Mononuclear cell (primary cell): ENCODE results near the gene UTP4. TPM values are rescaled to one million over a fixed set of nuclear protein-coding genes. Genes with fewer than 3 reads are reported as not detected.
A peak's percentile ranks its signal among the peaks of the same experiment; 100 is the strongest.
"Not testable (repeated sequence)": the region's sequence is repeated elsewhere in the genome, so short reads cannot be mapped to it uniquely, and the experiment has no call there.

Source experiments
- H3K27me3 ChIP-seq: 2 replicates; pipeline ENCODE4 v1.6.0; 2011; ENCODE audit warnings: low read length, control low read depth; ENCODE audit not compliant: insufficient read depth
- H3K4me1 ChIP-seq: 2 replicates; pipeline ENCODE4 v1.5.1; 2011; ENCODE audit warnings: mild to moderate bottlenecking, low read length, control low read depth; ENCODE audit not compliant: insufficient read depth
- H3K4me3 ChIP-seq: 2 replicates; pipeline ENCODE4 v1.5.1; 2011; ENCODE audit warnings: mild to moderate bottlenecking, low read length, moderate library complexity
- H3K9me3 ChIP-seq: 2 replicates; pipeline ENCODE4 v1.5.1; 2011; ENCODE audit warnings: low read depth, mild to moderate bottlenecking, control low read depth, low read length
- total RNA-seq: library from RNA; depleted of rRNA; stranded (reverse); fragments of >200 nt; gene quantifications from one replicate; pipeline ENCODE4 v1.2.3, GENCODE V29; 2012

Gene UTP4
- total RNA-seq, 1 donor: 19.7 TPM

GRCh38 chr16:69133373-69133954 is 1.0 kb downstream of the UTP4 start:
- no peaks in the 10 kb centered on the region for H3K9me3 ChIP-seq
- H3K4me1 ChIP-seq: peaks cover 19% of the 10 kb centered on the region
- no peaks in the 10 kb centered on the region for H3K27me3 ChIP-seq
- H3K4me3 ChIP-seq: peak overlapping the region; percentile 89

GRCh38 chr16:69138608-69139007 is 6.2 kb downstream of the UTP4 start:
- Histone ChIP-seq H3K4me1 (peaks cover 7% of the 10 kb centered on the region), H3K4me3 (no peak overlapping the region)

DNA sequence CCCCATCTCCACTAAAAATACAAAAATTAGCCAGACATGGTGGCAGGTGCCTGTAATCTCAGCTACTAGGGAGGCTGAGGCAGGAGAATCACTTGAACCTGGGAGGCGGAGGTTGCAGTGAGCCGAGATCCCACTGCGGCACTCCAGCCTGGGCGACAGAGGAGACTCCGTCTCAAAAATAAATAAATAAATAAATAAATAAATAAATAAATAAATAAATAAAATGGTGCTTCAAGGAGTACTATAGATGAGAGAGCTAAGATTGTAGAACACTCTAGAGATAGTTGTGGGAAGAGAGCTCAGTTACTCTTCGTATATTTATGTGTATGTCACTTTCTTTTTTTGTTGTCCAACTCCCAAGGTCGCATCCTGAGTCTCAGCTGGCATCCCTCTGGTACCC is 7.0 kb downstream of the UTP4 start:
- H3K4me3 ChIP-seq, H3K4me1 ChIP-seq, H3K9me3 ChIP-seq, H3K27me3 ChIP-seq: not testable (repeated sequence)

More at GRCh38 chr16:69138608-69139007, 6.2 kb downstream of the UTP4 start:
- no peaks in the 10 kb centered on the region for H3K27me3 ChIP-seq
- no peaks in the 10 kb centered on the region for H3K9me3 ChIP-seq

- Histone ChIP-seq H3K4me1 (no peaks in the 10 kb centered on the region), H3K4me3 (no peak overlapping the region), H3K27me3 (no peaks in the 10 kb centered on the region), H3K9me3 (no peaks in the 10 kb centered on the region)
Measured at GRCh38 chr16:69141014-69141413, 8.6 kb downstream of the UTP4 start.

DNA sequence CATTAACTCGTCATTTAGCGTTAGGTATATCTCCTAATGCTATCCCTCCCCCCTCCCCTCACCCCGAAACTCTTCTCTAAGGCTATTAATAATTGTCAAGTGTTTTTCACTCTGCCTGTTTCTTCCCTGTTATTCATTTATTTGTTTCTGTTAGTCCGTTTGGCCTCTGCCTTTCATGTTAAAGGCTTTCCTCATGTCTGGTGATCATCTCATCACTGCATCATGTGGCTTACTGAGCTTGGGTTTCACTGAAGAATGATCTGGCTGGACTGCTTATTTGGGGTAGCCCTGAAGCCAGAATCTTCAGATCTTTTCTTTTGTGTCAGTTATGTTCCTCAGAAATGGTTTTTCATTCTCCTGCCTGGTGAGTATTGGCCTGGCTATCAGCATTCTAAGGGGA is 9.5 kb downstream of the UTP4 start:
- no peaks in the 10 kb centered on the region for H3K4me1 ChIP-seq
- no peak overlapping the region for H3K4me3 ChIP-seq
- H3K9me3 ChIP-seq: no peaks in the 10 kb centered on the region
- H3K27me3 ChIP-seq: no peaks in the 10 kb centered on the region

GRCh38 chr16:69143116-69143515 is 10.7 kb downstream of the UTP4 start:
- no peaks in the 10 kb centered on the region for H3K4me1 ChIP-seq
- H3K27me3 ChIP-seq: no peaks in the 10 kb centered on the region
- no peaks in the 10 kb centered on the region for H3K9me3 ChIP-seq
- no peak overlapping the region for H3K4me3 ChIP-seq

GRCh38 chr16:69145658-69146057 is 13.2 kb downstream of the UTP4 start:
- Histone ChIP-seq H3K4me3 (no peak overlapping the region), H3K4me1 (no peaks in the 10 kb centered on the region), H3K27me3 (no peaks in the 10 kb centered on the region), H3K9me3 (no peaks in the 10 kb centered on the region)

DNA sequence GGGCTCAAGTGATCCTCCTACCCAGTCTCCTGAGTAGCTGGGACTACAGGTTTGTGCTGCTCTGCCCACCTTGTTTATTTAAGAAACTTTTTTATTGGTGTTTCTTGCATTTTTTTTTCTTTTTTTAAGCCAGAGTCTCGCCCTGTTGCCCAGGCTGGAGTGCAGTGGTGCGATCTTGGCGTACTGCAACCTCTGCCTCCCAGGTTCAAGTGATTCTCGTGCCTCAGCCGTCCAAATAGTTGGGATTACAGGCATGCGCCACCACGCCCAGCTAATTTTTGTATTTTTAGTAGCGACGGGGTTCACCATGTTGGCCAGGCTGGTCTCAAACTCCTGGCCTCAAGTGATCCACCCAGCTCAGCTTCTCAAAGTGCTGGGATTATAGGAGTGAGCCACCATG is 17.2 kb downstream of the UTP4 start:
- H3K27me3 ChIP-seq, H3K9me3 ChIP-seq, H3K4me3 ChIP-seq, H3K4me1 ChIP-seq: not testable (repeated sequence)

DNA sequence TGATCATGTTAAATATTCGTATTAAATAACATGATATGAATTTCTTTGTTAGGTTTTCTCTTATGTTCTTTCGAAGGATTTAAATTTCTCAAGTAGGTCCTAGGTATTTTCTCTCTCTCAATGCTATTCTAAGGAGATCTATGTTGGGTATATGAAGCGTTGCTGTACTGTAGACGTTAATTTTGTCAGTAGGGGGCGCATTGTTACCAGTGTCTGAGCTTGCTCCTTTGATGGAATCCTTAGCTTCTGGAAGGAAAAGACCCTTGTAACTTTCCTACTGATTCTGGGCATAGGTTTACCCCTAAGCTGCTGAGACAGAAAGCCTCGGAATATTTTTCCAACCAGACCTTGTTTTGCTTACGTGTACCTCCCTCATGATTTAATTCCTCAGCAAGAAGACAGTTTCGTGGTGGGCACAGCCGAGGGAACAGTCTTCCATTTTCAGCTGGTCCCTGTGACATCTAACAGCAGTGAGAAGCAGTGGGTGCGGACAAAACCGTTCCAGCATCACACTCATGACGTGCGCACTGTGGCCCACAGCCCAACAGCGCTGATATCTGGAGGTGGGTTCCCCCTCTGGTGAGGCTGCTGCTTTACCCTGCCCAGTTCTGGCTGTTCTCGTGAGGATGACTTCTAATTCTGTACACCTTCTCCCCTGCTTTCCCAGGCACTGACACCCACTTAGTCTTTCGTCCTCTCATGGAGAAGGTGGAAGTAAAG is 17.9 kb downstream of the UTP4 start:
- H3K4me1 ChIP-seq: no peaks in the 10 kb centered on the region
- no peak overlapping the region for H3K4me3 ChIP-seq
- H3K27me3 ChIP-seq: no peaks in the 10 kb centered on the region
- no peaks in the 10 kb centered on the region for H3K9me3 ChIP-seq

DNA sequence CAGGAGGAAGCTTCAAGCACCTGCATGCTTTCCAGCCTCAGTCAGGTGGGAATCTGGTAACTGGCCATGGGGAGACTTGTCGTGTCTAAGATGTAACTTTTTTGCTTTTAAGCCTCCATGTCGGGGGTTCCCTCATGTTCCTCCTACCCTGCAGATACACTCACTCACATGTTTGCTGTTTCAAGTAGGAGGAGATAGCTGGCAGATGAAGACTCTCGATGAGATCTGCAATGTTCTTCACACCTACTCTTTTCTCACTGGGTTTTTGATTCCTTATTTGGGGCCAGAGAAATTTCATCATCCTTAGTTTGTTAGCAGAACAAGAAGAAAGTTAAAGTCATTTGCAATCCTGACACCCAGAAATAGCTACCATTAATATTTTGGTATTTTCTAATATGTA is 24.7 kb downstream of the UTP4 start:
- H3K4me3 ChIP-seq: no peak overlapping the region

DNA sequence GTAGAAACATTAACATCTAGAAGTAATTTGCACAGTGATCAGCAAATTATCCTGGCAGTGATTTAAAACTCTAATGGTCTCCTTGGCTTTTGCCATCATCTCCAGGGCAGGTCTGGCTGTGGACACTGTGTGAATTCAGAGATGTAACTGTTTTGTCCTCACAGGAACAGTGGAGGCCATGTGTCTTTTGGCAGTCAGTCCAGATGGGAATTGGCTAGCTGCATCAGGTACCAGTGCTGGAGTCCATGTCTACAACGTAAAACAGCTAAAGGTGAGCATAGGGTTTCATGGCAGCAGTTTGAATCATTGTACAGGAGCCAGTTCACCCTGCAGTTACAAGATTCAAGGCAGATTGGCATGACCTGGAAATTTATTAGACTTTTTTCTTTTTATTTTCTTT is 27.7 kb downstream of the UTP4 start:
- H3K4me1 ChIP-seq: no peaks in the 10 kb centered on the region
- no peak overlapping the region for H3K4me3 ChIP-seq
- H3K27me3 ChIP-seq: no peaks in the 10 kb centered on the region
- no peaks in the 10 kb centered on the region for H3K9me3 ChIP-seq

More for the DNA sequence above, 24.7 kb downstream of the UTP4 start:
- Histone ChIP-seq H3K9me3 (no peaks in the 10 kb centered on the region), H3K4me1 (no peaks in the 10 kb centered on the region), H3K27me3 (no peaks in the 10 kb centered on the region)

DNA sequence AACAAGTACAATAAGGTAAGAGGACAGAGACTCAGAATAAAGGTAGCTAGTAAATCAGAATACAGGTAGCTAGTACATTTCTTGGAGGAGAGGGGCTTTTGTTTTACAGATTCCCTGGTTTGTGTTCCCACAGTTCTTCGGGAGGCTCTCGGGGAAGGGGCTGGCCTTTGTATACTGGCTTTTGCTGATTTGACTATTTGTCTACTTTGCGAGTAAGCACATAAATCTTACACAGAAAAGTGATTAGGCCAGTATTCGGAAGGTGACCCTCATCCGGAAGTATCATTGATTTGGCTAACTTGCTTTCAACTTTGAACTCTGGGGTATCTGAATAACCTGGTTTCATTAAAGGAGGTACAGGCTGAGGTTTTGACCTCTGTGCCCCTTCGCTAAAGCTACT is 33.1 kb downstream of the UTP4 start:
- H3K27me3 ChIP-seq: no peaks in the 10 kb centered on the region
- H3K4me3 ChIP-seq: no peak overlapping the region
- no peaks in the 10 kb centered on the region for H3K9me3 ChIP-seq

DNA sequence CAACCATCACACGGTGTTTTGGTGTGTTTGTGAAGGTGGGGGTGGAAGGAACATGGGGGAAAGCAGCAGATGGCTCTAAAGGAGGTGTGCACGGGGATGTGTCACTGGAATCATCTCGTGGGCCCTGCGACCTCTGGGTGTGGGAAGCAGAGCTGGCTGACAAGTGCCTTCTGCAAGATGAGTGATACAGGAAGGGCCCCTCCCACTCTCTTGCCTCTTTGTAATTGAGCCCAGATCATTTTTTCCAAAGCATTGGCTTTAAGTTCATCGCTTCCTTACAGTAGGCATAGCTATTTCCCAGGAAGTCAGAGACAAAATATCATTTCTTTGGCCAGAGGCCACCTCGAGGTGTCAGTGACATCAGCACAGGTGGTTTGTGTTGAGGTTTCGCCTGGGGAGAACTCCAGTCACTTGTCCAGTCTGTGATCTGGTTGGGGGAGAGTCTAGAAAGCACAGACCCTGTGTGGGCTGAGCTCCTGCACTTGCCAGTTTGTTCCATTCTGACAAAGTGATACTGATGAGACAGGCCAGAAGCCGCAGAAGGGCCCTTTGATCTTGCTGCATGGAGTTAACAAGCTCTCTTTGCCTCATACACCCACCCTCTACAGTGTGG is 33.9 kb downstream of the UTP4 start:
- Histone ChIP-seq H3K27me3 (no peaks in the 10 kb centered on the region), H3K4me1 (peaks cover 14% of the 10 kb centered on the region), H3K4me3 (no peak overlapping the region), H3K9me3 (no peaks in the 10 kb centered on the region)

More for the DNA sequence above, 33.1 kb downstream of the UTP4 start:
- peaks cover 9% of the 10 kb centered on the region for H3K4me1 ChIP-seq

DNA sequence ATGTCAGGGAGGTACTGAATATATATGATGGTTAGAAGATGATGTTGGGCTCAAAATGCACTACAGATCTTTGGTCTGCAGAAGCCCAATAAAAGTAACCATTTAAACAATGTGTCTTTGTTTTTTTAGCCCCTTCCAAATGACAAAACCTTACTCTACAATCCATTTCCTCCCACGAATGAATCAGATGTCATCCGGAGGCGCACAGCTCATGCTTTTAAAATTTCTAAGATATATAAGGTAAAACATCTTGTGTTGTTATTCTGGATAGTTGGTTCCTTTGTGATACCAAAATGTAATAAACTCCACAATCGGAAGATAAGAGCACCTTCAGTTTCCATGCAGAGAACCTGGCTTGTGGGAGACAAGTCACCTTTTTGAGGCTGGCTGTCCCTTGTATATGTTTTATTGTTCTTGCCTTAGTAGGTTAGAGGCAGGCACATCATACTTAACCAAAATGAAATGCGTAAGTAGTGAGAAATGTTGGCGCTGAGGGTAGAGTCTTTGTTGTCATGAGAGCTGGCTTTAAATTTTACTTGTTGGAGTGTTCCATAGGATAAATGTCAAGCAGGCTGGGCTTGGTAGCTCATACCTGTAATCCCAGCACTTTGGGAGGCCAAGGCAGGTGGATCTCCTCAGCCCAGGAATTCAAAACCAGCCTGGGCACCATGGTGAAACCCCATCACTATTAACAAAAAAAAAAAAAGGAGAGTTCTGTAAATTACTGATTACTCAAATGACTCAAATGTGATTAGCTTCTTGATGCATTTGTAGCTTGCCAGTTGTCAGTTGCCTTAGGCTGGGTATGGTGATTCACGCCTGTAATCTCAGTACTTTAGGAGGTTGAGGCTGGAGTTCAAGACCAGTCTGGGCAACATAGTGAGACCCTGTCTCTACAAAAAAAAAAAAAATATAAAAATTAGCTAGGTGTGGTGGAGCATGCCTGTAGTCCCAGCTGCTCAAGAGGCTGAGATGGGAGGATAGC is 34.8 kb downstream of the UTP4 start:
- Histone ChIP-seq H3K4me3 (no peak overlapping the region), H3K27me3 (no peaks in the 10 kb centered on the region), H3K9me3 (no peaks in the 10 kb centered on the region), H3K4me1 (peaks cover 20% of the 10 kb centered on the region)

DNA sequence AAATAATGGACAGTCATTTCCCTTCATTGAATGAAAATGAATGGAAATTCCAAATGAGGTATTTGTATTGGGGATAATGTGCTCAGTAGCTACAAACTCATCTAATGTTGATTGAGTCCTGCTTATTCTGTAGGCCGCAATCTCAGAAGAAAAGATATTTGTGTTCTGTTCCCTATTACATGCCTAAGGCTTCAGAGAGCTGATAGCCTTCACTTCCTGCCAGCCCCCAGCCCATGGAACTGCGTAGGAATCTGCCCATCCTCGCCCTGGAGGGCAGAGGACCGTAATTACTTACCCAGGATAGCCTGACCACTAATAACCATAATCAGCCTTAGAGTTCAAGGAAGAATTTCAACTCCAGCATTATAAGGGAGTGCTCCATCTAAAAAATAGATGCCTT is 36.6 kb downstream of the UTP4 start:
- Histone ChIP-seq H3K4me3 (no peak overlapping the region), H3K27me3 (no peaks in the 10 kb centered on the region), H3K9me3 (no peaks in the 10 kb centered on the region), H3K4me1 (peaks cover 33% of the 10 kb centered on the region)
